NCI-H1092 treated with DMSO at 0.1 percent for 48 hours (cell line): Measurements from ENCODE around the gene SFXN5.

Source experiments
- DNase-seq: peaks from one replicate; lab custom pipeline; 2025; lab: John Stamatoyannopoulos, UW

Gene SFXN5

DNA sequence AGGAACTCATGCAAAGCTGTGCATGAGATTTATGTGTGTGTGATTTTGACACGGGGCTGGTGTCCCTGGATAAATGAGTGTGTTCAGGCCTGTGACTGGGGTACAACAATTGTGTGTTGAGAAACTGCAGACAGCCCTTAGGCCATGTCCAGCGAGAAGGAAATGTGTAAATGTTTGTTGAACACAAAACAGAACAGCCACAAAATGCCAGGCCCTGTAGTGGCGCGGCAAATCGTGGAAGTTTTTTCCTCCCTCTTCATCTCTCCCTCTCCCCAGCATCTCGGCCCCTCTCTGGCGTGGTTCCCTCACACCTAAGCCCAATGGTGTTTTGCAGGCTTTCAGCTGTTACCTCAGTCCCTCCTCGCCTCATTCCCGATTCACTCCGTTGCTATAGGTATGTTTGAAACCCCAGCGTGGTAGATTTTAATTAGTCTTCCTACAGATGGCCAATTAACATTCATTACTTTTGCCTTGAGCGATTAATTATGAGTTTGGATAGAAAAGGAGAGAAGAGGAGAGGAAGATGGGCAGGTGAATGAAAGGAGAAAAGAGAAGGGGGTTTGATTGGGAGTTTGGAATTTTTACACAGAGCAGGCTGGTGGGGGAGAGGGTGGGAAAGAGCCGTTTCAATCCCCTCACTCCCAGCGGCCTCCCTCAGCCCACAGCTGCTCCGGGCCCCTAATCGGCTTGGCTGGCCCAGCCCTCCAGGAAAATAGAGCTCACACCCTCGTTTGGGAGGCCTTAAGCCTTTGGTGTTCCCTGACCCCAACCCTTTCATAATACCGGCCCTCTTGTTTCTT, 173.5 kb downstream of the SFXN5 start:
- DNase-seq, result no peak

DNA sequence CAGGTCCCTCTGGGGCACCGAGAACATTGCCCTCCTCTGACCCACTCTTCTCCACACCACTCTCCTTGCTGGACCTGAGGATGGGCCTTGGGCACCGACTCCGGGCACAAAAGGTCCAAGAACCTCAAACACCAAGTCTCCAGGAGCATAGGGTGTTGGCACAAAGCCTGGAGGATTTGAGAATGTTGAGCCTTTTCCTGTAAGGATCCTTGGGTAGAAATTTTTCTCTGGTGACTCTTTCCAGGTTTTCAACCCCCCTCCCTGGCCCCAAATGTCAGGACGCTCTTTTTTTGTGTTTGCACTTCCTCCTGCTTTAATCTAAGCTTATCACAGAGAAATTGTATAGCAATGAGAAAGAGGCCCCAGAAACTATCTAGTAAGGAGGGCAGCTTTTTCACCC, 175.1 kb downstream of the SFXN5 start:
- no peak for DNase-seq

DNA sequence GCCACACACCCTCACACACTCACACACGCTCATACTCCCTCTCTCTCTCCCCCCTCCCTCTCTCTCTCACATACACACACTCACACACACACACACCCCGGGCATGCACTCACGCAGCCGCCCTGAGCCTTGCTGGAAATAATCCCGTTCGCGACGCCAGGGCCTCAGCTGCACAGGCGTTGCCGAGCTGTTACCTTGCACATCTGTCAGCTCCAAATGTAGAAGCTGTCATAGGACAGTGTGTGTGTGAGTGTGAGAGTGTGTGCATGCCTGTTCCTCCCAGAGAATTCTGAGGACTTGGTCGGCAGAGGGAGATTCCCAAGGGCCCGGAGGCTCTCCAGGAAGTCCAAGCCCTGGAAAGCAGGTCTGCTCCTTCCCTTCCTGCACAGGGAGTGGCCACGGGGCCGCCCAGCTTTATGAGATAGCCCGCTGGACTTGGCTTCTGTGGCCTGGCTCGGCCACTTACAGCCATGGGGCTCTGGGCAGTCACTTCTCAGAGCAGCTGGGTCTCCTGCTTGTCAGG, 175.7 kb downstream of the SFXN5 start:
- no peak for DNase-seq

DNA sequence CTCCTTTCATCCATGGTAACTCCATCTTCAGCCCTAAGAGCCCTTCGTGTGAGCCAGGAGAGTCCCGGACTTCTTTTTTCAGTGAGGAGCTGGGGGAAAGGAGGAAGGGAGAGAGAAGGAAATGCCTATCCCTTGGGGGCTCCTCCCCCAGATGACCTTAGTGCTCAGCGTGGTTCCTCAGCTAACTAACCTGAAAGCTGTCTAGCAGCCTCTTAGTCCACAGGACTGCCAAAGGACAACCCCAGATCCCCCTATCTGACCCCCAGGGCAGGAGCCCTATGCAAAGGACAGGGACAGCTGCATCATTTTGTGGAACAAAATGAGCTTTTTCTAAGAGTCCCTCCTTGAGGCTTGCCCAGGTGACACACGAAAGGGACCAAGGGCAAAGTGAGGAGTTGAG, 176.4 kb downstream of the SFXN5 start:
- no peak for DNase-seq

DNA sequence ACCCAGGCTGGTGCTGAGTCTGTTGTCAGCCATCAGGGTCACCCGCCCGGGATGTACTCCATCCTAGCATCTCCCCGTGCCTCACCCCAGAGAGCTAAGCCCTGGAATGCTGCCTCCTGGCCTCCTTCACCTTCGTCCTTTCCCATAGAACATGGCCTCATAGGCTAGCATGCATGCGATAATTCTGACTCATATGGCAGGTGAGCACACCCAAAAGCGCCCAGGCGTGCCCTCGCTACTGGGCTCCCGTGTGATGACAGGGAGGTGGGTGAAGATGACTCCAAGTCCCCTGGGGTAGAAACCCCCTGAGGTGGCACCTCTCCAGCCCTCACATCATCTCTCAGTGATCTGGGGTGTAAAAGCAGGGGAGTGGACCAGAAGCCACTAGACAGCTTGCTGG, 177.0 kb downstream of the SFXN5 start:
- no peak for DNase-seq

DNA sequence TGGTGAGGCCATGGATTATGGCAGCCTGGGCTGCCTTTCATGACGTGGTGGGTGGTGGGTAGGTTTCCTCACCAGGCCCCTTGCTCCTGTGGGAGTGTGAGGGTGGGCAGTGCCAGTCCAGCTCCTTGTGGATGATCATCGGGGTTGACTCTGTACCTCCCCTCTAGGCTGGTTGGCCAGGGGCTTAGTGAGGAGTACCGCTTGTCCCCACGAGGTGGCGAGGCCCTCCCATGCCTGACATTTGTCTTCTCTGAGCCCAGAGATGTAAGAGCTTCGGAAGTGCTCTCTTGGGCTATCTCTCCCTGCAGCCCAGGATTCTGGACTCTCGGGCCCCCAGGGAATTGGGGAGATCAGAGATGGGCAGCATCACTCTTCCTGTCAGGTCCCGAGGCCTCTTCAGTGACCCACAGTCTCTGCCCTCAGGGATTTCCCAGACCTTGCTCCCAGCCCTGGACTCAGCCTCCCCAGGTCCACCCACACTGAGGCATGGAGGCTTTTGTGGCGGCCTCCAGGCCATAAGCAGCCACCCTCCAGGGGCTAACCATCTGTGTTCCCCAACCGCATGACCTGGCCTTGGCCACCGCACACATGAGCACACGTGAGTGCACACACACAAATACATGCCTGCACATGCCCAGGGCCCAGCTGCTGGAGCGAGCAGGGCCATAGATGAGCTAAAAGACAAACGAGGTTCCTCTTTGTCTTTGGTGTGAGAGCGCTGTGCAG, 177.8 kb downstream of the SFXN5 start:
- DNase-seq, result no peak

DNA sequence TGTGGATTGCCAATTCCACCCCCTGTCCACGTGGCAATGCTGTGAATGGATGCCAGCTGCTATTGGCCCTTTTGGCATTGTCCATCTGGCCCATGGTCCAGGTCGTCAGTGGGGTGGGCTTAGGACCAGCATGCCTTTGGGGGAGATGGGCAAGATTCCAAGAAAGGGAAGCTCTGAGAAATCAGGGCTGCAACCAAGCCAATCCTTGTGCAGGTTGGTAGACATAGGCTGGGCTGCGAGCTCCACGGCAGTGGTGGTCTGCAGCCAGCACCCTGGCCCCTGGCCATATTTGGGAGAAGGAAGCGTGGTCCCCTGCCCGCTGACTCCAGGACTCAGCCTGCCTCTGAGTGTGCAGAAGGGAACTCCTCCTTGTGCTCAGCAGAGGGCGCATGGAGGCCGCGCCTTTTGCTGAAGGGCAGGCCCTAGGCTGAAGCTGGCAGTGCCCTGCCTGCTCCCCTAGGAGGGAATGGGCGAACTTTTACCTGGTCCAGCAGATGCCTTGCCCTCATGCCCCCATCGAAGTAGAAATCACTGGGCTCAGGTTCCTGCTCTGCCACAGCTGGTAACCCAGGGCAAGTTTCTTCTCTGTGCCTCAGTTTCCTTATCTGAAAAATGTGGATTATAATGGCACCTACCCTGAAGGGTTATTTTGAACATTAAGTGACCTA, 178.9 kb downstream of the SFXN5 start:
- DNase-seq, result peak; percentile 49
